ENCODE results near the gene SMIM13.

- TF ChIP-seq CTCF (optimal IDR thresholded peaks at IDR 0.05 in 1 of 3, IDR thresholded peaks at IDR 0.05 in 1 of 3, conservative IDR thresholded peaks at IDR 0.05 in 1 of 3; ENCODE audit: extremely low read depth in 1 of 3, insufficient read depth in 2 of 3, low read length in 3 of 3) (no peak), EZH2 (IDR thresholded peaks at IDR 0.05; ENCODE audit: low read length) (no peak)
Observed at GRCh38 chr6:11168091-11168635, 74.5 kb downstream of the SMIM13 start.

All from keratinocyte (primary cell).